GM19035 (cell line): ENCODE data around the gene GON4L.
"Not testable (repeated sequence)": the region's sequence is repeated elsewhere in the genome, so short reads cannot be mapped to it uniquely, and the experiment has no call there.

Experiments used
- ATAC-seq: cut with Tn5 transposase; IDR thresholded peaks from one replicate; pipeline ENCODE4 v1.9.1; 2021; ENCODE audit not compliant: unreplicated experiment

The GON4L gene

GRCh38 chr1:155872527-155872926 lies 15.5 kb upstream of the GON4L start:
- no peak for ATAC-seq

- ATAC-seq = no peak
Measured at GRCh38 chr1:155871390-155871789, 14.4 kb upstream of the GON4L start.

- no peak for ATAC-seq
Measured at GRCh38 chr1:155867766-155868165, 10.8 kb upstream of the GON4L start.

GRCh38 chr1:155864393-155864792 lies 7.4 kb upstream of the GON4L start:
- ATAC-seq = no peak

- ATAC-seq = no peak
Measured at GRCh38 chr1:155861896-155862295, 4.9 kb upstream of the GON4L start.

GRCh38 chr1:155860970-155861510 lies 4.0 kb upstream of the GON4L start:
- no peak for ATAC-seq

- peak; percentile 25 for ATAC-seq
Measured at GRCh38 chr1:155859881-155860871, 3.2 kb upstream of the GON4L start.

GRCh38 chr1:155859234-155859829 lies 2.3 kb upstream of the GON4L start, which contains the start of gene SYT11:
SYT11 (plus strand) TSS chr1:155859567; CDS start chr1:155859762, 195 bp downstream.
- ATAC-seq = peak; percentile 60

GRCh38 chr1:155858800-155859233 lies 1.8 kb upstream of the GON4L start:
- ATAC-seq = peak; percentile 7

- ATAC-seq = no peak
Measured at GRCh38 chr1:155856257-155856974, 598 bp downstream of the GON4L start.

- ATAC-seq = no peak
Measured at GRCh38 chr1:155850345-155850744, 6.7 kb downstream of the GON4L start.

GRCh38 chr1:155847823-155848529 lies 9.0 kb downstream of the GON4L start:
- no peak for ATAC-seq

- ATAC-seq = no peak
Measured at GRCh38 chr1:155844860-155845421, 12.1 kb downstream of the GON4L start.

GRCh38 chr1:155840386-155840785 lies 16.6 kb downstream of the GON4L start:
- ATAC-seq = no peak

GRCh38 chr1:155835548-155835947 lies 21.5 kb downstream of the GON4L start:
- no peak for ATAC-seq

- ATAC-seq = not testable (repeated sequence)
Measured at GRCh38 chr1:155834927-155835399, 22.1 kb downstream of the GON4L start.

GRCh38 chr1:155834296-155834926 lies 22.6 kb downstream of the GON4L start:
- ATAC-seq = no peak

GRCh38 chr1:155833665-155834295 lies 23.2 kb downstream of the GON4L start:
- ATAC-seq = no peak
